GM18508 (cell line): Measurements from ENCODE around the gene NAA80.

Experiments
- ATAC-seq: cut with Tn5 transposase; IDR thresholded peaks from one replicate; pipeline ENCODE4 v1.9.1; 2021; ENCODE audit warnings: moderate number of reproducible peaks; ENCODE audit not compliant: insufficient read depth, unreplicated experiment

The NAA80 gene

DNA sequence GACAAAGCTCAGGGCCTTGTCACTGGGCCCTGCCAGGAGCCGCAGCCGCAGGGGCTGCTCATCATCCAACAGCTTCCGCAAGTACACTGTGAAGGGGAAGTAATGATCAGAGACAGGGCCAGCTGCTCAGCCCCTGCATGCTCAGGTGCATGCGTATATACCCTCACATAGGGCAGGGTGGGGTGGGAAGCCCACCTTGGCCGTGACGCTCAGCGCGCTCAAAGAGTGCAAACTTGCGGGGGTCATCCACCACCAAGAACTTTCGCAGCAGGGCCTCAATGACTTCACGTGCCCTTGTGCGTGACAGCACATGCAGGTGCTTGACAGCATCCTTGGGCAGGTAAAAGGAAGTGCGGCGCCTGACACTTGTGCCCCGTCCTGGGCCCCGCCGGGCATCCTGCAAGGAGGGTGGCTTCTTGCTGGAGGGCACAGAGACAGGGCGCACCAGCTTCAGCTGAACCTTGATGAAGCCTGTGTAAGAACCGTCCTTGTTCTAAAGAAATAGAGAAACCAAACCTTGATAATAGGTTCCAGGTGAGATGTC lies 32.2 kb upstream of the NAA80 start:
- ATAC-seq = no peak

GRCh38 chr3:50330330-50330729 lies 31.1 kb upstream of the NAA80 start:
- ATAC-seq = no peak

DNA sequence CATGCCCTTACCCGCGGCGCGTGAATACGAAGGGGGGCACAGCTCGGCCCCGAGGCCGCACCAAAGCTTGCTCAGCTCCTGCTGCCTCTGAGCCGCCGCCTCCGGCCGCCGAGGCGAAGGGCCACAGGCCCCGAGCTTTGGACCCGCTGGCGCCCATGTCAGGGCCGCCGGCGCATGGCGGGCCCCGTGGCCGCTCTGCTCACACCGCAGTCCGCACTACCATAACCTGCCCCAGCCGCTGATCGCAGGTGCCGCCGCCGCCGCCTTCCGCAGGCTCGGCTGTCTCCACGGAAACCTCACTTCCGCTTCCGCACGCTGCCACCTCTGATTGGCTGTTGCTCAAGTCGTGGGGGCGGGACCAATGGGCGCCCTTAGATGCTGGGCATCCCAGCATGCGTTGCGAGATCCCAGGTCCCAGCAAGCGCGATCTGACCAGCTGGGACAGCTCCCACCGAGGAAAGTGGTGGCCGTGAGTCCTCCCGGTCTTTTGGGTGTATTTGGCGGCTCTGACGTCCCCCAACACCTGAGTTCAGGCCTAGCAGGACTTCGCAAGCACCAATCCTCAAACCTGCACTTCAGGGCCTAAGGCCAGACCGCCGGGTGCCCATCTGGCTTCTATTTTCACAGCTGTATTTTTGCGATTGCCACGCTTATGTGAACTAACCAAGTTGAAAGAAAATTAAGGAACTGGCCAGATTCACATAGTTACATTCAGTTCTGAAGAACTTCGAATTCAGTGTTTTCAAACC lies 28.9 kb upstream of the NAA80 start, which contains the start of gene TUSC2:
Gene TUSC2 (minus strand): TSS at position 281 of the 749 bp plus-strand sequence. CDS start 124 bp downstream, at position 157.
- peak; percentile 51 for ATAC-seq

DNA sequence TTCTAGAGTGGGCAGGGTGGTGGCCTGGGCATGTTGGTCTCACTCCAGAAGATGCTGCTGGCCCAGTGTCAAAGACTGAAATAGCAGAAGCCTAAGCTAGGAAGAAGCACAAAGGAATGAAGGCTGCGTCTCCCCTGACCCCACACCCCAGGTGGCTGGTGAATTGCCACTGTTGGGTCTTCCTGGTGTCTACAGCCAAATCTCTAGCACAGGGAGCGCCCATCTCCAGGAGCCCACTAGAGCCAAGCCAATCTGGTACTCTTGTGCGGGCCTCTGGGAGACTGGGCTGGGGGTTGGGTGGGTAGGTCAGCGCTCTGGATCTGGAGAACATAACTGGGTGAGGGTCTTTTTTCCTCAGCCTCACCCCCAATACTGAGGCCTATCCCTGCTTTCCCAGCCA lies 27.9 kb upstream of the NAA80 start:
- no peak for ATAC-seq

- no peak for ATAC-seq
These were observed 27.0 kb upstream of the NAA80 start for GRCh38 chr3:50326182-50326541.

DNA sequence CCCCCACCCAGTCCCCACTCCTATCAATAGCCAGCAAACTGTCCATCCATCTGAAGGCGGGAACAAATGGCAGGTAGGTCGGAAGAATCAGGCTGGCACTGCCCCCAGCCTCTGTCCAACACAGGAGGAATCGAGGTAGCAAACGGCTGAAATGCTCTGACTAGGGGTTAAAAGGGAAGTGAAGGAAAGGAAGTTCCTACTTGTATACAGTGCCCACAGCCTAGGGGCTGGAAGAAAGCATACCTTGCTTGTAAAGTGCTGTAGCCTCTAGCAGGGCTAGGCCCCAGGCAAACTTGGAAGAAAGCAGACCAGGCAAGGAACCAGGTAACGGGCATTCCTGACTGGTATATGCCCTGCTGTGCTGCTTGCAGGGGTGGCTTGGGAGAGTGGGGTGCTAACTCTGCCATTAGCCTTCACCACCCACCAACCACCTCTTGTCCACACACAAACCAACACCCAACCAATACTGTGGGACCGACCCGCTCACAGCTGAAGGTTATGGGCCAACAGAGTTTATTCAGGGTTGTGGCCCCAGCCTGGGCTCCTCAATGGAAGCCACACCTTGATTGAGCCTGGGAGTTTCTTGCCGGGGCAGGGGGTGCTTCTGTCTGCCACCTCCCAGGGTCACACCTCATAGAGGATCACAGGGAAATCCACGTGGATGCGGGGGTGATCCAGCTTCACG lies 26.4 kb upstream of the NAA80 start:
- ATAC-seq = no peak

GRCh38 chr3:50325113-50325480 lies 25.9 kb upstream of the NAA80 start:
- no peak for ATAC-seq

- ATAC-seq = no peak
These were observed 25.3 kb upstream of the NAA80 start for GRCh38 chr3:50324351-50325112.

DNA sequence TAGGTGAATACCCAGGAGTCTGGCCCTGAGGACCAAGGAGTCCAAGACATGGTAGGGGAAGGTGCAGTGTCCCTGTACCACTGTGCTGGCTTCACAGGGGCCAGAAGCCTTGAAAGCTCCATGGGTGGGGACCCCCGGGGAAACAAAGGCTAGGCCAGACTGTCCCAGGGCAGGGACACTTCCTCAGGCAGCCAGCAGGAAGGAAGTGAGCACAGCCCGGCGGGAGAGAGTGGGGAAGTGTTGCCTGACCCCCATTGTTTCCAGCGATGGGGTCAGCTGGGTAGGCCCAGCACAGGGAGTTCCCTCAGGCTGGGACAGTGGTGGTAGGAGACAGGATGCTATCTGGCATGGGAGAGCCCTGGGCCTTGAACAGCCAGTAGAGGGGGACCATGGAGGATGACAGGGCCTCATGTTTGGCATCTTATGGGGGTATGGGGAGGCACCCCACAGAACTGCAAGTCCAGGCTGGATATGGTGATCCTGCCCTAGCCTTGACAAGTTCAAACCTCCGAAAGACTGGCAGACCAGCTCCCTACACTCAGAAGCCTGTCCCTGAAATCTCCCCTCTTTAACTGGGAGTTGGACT lies 24.5 kb upstream of the NAA80 start:
- ATAC-seq = no peak

- ATAC-seq = no peak
These were observed 23.9 kb upstream of the NAA80 start for GRCh38 chr3:50323092-50323600.

GRCh38 chr3:50322386-50323091 lies 23.3 kb upstream of the NAA80 start, which contains the start of gene HYAL2:
TSS of gene HYAL2 (minus strand) at chr3:50322745. CDS start at chr3:50320489, 2,256 bp downstream.
- ATAC-seq = no peak

- ATAC-seq = no peak
These were observed 22.8 kb upstream of the NAA80 start for GRCh38 chr3:50322115-50322385.

DNA sequence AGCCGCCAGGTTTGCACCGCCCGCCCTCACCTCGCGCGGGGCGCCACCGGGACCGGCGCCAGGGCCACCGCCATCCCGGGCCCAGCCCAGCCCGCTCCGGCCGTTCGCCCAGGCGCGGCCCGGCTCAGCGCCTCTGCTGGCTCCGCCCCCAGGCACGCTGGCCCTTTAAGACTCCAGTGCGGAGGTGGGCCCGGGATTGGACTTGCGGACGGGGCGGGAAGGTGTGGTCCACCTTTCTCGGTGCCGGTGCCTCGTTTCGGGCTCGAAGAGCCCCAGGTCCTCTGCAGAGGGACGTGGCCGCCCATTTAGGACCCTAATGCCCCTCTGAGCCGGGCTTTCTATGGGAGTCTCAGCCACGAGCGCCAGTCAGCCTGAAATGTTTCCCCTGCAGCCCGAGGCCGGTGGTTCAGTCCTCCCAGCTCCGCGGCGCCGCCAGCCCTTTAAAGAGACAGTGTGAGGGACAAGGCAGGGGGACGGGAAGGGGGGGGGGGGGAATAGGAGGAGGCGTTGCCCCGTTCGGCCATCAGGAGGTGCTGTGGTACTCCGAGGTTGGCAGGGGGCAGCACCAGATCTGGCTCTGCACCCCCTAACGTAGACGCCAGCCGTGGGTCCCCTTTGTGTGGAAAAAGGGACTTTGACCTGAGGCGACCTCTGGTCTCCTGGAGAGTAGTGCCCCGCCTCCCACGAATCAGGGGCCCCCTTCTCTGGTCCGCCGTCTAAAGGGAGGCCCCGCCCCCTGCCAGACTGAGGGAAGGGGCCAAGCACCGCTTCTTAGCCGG lies 22.3 kb upstream of the NAA80 start:
- ATAC-seq = peak; percentile 39

- ATAC-seq = peak; percentile 23
These were observed 21.7 kb upstream of the NAA80 start for GRCh38 chr3:50320853-50321335.

DNA sequence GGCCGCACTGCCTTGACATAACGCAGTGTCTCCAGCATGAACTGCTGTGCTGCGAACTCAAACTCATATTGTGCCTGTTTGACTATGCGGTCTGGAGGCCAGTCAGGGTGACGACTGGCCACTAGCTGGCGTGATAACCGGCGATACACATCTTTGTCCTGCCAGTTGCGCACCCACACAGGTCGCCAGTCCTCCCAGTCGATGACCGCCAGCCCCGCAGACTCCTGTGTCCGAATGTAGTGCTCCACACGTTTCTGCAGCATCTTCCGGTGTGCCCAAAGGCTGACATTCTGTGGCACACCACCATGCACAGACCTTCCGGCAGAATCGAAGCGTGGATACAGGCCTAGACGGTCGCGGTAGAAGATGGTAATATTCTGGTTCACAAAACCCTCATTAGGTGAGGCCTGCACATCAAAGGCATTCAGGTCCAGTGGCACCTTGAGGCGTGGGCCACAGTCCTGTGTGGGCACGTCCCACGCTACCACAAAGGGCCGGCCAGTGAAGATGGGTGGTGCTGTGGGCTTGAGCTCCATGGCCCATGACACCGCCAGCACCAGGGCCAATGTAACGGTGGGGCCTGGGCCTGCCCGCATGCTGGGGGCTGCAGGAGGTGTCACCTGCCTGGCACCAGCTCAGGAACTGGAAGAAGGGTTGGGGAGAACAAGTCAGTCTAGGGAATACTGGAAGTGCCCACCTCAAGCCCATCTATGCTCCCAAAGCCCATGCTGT lies 20.9 kb upstream of the NAA80 start:
- no peak for ATAC-seq

DNA sequence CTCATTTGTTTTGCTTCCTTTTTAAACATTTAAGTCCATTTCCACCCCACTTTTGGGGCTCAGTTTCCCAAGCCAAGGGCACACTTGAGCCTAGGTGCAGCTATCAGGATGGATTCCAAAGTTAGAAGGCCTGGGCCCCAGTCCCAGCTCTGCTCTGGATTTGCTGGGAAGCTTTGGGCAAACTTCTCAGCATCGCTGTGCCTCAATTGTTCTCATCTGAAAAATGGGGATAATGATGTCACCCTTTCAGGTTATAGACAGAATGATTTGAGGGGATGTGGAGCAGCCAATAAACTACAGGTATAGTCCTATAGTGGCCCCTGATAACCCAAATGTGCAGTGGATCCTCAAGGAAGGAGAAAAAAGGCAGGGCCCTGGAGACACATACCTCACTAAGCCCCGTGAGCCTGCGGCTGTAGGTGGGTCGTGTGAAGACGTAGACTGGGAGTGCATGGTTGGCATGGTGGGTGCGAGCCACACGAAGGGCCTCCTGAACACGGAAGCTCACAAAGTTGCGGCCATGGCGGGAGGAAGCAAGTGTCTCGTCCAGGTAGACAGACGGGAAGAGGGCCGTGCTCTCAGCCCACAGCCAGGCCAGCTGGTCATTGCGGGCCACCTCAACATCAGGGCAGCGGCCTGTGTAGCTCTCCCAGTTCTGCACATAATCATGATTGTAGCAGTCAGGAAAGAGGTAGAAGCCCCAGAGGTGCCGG lies 20.1 kb upstream of the NAA80 start:
- no peak for ATAC-seq

DNA sequence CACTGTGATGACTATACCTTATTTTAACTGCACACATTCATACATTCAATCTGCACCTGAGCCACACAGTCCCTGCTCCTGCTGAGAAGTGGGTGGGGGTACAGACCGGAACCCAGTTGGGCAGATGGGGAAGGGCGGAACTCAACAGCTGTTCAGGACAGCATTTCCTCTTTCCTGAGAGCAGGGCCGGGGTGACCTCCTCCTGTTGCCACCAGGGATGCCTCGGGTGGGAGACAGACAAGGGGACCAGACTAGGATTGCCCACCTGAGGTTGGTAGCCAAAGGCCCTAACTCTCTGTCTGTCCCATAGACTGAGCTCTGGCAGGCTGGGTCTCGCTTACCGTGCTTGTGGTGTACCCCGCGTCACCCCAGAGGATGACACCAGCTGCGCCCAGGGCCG lies 19.4 kb upstream of the NAA80 start:
- ATAC-seq = no peak

- no peak for ATAC-seq
These were observed 19.0 kb upstream of the NAA80 start for GRCh38 chr3:50318163-50318562.
